Fibroblast of villous mesenchyme (primary cell): ENCODE measurements around the gene TNRC6C. TPM values are rescaled to one million over a fixed set of nuclear protein-coding genes. Genes with fewer than 3 reads are reported as not detected.
A peak's percentile ranks its signal among the peaks of the same experiment; 100 is the strongest.
"Not testable (repeated sequence)": the region's sequence is repeated elsewhere in the genome, so short reads cannot be mapped to it uniquely, and the experiment has no call there.

ENCODE experiments used
- DNase-seq: peaks from one replicate; pipeline ENCODE4 v3.0.0-alpha.2; 2010; ENCODE audit warnings: low read depth
- H3K4me3 ChIP-seq: 2 replicates; pipeline ENCODE4 v1.5.1; 2011; ENCODE audit warnings: low read depth, mild to moderate bottlenecking, low read length
- total RNA-seq: library from RNA; depleted of rRNA; stranded (reverse); fragments of >200 nt; gene quantifications from 2 replicates; pipeline ENCODE4 v1.2.3, GENCODE V29; 2012
- TF ChIP-seq, protein P1 (sequence below): IDR thresholded peaks from 2 replicates; pipeline ENCODE4 v1.5.1; 2012; ENCODE audit warnings: low read depth, mild to moderate bottlenecking, low read length; ENCODE audit not compliant: insufficient read depth

Gene TNRC6C
- total RNA-seq, 1 donor = 4.3 TPM

DNA sequence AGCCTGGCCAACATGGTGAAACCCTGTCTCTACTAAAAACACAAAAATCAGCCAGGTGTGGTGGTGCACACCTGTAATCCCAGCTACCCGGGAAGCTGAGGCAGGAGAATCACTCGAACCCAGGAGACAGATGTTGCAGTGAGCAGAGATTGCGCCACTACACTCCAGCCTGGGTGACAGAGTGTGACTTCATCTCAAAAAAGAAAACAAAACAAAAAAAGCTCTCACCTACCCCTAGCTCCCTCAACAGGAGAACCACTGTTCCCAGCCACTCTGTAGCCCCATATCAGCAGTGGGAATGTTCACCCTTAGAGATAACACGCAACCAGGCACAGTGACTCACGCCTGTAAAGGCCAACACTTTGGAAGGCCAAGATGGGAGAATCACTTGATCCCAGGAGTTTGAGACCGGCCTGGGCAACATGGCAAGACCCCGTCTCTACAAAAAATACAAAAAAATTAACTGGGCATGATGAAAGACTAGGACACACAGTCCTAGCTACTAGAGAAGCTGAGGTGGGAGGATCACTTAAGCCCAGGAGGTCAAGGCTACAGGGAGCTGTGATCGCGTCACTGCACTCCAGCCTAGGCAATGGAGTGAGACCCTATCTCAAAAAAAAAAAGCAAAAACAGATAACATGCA, 177.5 kb downstream of the TNRC6C start:
- H3K4me3 ChIP-seq = no peak overlapping the region
- DNase-seq = peak; percentile 45
- TF ChIP-seq, protein P1, sequence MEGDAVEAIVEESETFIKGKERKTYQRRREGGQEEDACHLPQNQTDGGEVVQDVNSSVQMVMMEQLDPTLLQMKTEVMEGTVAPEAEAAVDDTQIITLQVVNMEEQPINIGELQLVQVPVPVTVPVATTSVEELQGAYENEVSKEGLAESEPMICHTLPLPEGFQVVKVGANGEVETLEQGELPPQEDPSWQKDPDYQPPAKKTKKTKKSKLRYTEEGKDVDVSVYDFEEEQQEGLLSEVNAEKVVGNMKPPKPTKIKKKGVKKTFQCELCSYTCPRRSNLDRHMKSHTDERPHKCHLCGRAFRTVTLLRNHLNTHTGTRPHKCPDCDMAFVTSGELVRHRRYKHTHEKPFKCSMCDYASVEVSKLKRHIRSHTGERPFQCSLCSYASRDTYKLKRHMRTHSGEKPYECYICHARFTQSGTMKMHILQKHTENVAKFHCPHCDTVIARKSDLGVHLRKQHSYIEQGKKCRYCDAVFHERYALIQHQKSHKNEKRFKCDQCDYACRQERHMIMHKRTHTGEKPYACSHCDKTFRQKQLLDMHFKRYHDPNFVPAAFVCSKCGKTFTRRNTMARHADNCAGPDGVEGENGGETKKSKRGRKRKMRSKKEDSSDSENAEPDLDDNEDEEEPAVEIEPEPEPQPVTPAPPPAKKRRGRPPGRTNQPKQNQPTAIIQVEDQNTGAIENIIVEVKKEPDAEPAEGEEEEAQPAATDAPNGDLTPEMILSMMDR = no peak

DNA sequence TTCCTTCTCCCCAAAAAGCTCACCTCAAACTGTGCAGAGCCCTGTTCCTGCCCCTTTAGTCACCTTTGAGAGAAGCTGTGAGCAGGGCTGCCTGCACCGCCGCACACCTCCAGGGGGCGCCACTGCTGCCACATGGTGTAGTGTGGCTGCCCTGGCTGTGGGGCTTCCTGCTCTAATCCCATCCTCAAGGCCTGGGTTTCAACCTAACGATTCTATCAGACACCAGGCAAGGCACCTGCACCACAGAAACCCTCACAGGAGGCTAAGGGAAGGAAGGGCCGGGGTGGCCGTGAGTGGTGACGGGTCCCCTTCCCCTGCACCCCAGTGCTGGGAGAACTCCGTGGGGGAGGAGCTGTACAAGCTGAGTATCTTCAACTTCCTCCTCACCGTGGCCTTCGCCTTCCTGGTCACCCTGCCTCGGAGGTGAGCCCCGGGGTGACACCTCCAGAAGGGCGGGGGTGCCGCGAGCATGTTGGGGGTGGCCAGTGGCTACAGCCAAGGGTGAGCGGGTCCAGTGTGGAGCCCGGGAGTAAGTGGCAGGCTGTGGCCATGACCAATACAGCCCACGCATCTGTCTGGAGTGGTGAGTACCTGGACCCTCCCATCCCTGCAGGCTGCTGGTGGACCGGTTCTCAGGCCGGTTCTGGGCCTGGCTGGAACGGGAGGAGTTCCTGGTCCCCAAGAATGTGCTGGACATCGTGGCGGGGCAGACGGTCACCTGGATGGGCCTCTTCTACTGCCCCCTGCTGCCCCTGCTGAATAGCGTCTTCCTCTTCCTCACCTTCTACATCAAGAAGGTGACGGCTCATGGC, 179.1 kb downstream of the TNRC6C start:
- no peak overlapping the region for H3K4me3 ChIP-seq
- TF ChIP-seq, protein P1 = peak; percentile 44
- DNase-seq = no peak

DNA sequence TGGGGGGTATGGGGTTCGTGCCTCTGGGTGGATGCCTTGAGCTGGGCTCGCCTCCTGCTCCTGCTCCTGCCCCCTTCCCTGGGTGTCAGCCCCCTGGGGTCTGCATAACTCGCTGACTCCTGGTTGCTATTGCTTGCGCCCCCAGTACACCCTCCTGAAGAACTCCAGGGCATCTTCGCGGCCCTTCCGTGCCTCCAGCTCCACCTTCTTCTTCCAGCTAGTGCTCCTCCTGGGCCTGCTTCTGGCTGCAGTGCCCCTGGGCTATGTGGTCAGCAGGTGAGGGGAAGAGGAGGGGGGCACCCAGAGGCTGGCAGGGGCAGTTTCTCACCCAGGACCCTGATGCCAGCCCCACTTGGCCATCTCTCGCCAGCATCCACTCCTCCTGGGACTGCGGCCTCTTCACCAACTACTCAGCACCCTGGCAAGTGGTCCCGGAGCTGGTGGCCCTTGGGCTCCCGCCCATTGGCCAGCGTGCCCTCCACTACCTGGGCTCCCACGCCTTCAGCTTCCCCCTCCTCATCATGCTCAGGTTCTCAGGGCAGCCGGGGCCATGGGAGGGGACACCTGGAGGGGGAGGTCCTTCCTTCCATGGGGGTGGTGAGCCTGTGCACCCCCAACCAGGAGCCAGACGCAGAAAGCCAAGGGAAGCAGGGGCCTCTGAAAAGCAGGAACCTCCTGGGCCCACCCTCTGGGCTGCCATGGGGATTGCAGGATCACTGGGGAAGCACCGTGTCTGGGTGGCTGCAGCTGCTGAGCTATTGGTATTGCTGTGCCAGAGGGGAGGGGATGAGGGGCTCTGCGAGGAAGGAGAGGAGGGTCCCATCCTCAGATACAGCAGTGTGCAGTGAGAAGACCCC, 179.9 kb downstream of the TNRC6C start:
- TF ChIP-seq, protein P1 = no peak
- H3K4me3 ChIP-seq = no peak overlapping the region
- no peak for DNase-seq

DNA sequence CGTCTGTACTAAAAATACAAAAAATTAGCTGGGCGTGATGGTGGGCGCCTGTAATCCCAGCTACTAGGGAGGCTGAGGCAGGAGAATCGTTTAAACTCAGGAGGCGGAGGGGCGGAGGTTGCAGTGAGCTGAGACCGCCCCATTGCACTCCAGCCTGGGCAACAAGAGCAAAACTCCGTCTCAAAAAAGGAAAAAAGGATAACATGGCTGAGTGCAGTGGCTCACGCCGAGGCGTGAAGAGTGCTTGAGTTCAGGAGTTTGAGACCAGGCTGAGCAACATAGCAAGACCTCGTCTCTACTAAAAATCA, 181.3 kb downstream of the TNRC6C start:
- DNase-seq, H3K4me3 ChIP-seq: not testable (repeated sequence)

DNA sequence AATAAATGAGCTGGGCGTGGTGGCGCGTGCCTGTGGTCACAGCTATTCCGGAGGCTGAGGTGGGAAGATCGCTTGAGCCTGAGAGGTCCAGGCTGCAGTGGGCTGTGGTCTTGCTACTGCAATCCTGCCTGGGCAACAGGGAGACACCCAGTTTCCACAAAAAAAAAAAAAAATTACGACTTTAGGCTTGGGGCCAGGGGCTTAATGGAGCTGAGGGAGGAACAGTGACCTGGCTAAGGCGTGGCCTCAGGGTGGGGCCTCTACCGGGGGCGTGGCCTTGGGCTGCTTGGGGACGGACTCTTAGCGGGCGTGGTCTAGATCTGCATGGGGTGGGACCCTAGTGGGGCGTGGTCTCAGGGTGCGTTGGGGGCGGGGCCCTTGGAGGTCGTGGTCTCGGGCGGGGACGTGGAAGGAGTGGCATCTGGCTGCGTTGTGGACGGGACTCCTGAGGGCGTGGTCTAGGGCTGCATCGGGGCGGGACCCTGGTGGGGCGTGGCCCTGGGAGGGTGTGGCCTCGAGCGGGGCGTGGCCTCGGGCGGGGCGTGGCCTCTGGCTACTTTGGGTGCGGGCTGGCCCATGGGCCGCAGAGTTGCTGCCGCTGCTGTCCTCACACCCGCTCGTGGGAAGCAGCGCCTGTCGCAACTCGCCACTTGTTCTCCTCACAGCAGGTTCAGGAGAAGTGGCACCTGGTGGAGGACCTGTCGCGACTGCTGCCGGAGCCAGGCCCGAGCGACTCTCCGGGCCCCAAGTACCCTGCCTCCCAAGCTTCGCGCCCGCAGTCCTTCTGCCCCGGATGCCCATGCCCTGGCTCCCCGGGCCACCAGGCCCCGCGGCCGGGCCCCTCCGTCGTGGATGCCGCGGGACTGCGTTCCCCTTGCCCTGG, 181.9 kb downstream of the TNRC6C start:
- peak; percentile 97 for DNase-seq
- TF ChIP-seq, protein P1 = no peak
- no peak overlapping the region for H3K4me3 ChIP-seq

DNA sequence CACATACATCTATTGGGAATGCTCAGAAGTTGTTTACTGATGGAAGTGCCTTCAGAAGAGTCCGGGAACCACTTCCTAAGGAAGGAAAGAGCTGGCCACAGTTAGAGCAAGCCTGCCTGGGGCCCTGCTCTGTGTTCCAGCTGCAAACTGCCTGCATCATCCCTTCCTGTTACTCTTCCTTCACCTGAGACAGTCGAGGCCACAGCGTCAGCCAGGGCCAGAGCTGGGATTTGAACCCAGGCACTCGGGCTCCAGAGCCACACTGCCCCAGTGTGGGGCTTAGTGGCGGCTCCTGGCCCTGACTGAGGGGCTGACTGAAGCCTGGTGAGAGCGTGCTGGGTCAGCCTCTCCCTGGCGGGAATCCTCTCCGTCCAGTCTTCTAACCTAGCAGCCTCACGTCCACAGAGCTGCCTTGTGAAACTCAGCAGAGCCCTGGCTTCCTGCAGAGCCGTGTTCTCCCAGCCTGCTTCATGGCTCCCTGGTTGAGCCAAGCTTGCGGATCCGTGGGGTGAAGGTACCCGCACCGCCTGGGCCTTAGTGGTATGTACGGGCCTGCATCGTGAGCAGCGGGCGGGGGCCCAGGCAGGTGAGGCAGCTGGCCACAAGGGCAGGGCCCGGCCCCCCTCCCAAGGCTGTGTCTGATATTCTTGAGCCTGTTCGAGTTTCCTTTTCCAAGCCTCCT, 183.1 kb downstream of the TNRC6C start:
- no peak for DNase-seq
- TF ChIP-seq, protein P1 = no peak

More for the DNA sequence above, 183.1 kb downstream of the TNRC6C start:
- no peak overlapping the region for H3K4me3 ChIP-seq
